GM10266 (cell line): ENCODE measurements around the gene UBE2J1.

Source experiments
- DNase-seq: peaks from one replicate; pipeline ENCODE4 v3.0.0; 2012; ENCODE audit errors: extremely low spot score
- TF ChIP-seq, protein P1 (sequence below): IDR thresholded peaks from 2 replicates; pipeline ENCODE4 v1.5.1; 2012; ENCODE audit warnings: mild to moderate bottlenecking, low read depth; ENCODE audit not compliant: control insufficient read depth, insufficient read depth; ENCODE audit errors: missing control alignments

Gene UBE2J1

GRCh38 chr6:89361171-89361570, 8.6 kb upstream of the UBE2J1 start:
- TF ChIP-seq, protein P1, sequence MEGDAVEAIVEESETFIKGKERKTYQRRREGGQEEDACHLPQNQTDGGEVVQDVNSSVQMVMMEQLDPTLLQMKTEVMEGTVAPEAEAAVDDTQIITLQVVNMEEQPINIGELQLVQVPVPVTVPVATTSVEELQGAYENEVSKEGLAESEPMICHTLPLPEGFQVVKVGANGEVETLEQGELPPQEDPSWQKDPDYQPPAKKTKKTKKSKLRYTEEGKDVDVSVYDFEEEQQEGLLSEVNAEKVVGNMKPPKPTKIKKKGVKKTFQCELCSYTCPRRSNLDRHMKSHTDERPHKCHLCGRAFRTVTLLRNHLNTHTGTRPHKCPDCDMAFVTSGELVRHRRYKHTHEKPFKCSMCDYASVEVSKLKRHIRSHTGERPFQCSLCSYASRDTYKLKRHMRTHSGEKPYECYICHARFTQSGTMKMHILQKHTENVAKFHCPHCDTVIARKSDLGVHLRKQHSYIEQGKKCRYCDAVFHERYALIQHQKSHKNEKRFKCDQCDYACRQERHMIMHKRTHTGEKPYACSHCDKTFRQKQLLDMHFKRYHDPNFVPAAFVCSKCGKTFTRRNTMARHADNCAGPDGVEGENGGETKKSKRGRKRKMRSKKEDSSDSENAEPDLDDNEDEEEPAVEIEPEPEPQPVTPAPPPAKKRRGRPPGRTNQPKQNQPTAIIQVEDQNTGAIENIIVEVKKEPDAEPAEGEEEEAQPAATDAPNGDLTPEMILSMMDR = no peak
- DNase-seq = no peak

- peak; percentile 42 for DNase-seq
- TF ChIP-seq, protein P1 = no peak
Observed at GRCh38 chr6:89360415-89360999, 8.0 kb upstream of the UBE2J1 start.

- TF ChIP-seq, protein P1 = no peak
- no peak for DNase-seq
Observed at GRCh38 chr6:89359561-89359960, 7.0 kb upstream of the UBE2J1 start.

DNA sequence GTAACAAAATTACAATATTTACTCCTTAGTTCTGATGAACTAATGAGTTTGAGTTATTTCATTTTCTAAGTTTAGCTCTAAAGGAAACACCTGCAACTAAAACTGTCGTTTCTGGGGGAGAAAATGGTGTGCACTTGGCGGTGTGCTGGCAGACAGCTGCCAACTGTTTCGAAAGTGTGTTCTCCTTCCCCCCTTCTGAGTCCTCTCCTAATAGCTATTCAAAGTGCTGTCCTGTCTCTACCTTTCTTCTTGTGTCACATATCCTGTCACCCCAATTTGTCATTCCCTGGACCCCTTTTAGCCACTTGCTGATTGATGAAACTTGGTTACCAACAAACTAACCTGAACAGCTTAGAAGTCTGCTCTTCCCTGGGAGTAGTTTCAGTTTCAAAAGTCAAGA, 4.9 kb upstream of the UBE2J1 start:
- TF ChIP-seq, protein P1 = no peak
- DNase-seq = peak; percentile 41

DNA sequence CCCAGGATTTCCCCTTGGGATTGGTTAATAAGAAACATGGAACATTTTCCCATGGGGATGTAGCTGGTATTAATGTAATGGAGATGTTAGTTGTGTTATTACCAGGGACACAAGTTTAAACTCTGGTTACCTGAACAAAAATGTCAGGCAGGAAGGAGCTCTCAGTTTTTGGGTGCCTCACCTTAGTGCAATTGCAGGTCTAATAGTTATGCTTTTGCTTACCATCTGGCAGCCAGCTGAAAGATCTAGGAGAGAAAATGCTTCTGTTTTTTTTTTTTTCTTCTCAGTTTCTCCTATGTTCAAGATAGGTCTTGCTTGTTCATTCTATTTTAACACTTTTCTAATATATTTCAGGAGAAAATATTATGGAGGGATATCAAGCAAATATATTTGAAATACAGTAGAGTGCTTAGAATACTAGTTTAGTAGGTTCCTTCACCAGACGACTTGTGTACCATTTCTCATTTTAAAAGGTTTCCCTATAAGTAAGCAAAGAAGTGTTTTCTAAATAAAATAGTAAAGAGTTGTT, 4.2 kb upstream of the UBE2J1 start:
- DNase-seq = no peak
- TF ChIP-seq, protein P1 = no peak

GRCh38 chr6:89355511-89356194, 3.1 kb upstream of the UBE2J1 start:
- DNase-seq = no peak
- TF ChIP-seq, protein P1 = no peak

DNA sequence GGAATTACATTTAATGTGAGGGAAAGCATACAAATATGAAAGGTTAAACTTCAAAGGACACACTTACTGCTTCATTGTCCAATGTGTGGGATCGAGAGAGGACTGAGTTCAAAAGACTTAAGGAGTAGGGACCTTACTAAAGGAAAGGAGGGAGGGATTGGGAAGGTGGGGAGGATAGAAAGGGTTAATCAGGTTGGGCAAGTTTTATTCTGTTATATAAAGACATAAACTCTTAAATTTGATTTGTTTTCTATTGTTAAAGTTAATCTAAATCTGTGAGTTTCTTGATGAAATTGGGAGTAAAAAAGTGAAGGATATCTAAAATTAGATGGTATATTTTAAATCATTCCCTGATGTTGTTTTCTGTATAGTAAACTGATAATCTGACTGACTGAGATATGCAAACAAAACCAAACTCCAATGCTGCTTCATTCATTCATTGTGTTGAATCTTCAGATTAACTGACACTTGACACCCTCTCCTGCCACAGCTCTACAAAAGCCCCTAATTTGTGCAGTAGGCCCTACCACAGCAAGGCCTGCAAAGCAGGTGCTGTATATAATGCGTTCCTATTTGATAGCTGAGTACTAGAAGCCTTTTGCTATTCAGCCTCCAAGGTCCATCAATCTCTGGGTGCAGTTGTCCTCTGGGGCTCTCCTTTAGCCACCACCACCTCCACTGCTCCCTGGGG, 1.3 kb upstream of the UBE2J1 start:
- peak; percentile 68 for DNase-seq
- TF ChIP-seq, protein P1 = no peak
